HG02852 (cell line): ENCODE results near the gene PLEKHM3.
"Not testable (repeated sequence)": the region's sequence is repeated elsewhere in the genome, so short reads cannot be mapped to it uniquely, and the experiment has no call there.

Experiments
- ATAC-seq: cut with Tn5 transposase; IDR thresholded peaks from one replicate; pipeline ENCODE4 v1.9.1; 2021; ENCODE audit warnings: mild to moderate bottlenecking, moderate library complexity; ENCODE audit not compliant: unreplicated experiment

Gene PLEKHM3

GRCh38 chr2:207926989-207927300 lies 98.4 kb downstream of the PLEKHM3 start:
- ATAC-seq, result no peak

- no peak for ATAC-seq
Observed at GRCh38 chr2:207926133-207926988, 99.0 kb downstream of the PLEKHM3 start.

DNA sequence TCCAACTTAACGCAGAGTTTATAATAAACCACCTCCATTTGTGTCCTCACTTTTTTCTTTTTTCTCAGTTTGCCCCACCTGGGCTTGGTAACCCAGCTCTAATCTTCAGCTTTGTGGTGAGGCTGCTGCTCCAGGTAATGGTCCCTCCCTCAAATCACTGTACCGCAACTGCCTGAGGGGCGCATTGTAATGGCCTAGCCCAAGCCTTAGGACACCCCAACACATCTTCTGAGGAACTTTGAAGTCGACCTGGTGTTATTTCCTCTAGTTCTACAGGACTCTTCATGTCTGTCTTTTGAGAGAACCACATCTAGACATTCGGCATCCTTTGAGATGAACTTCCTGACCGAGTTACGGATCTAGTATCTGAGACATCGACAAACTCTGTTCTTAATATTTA lies 99.7 kb downstream of the PLEKHM3 start:
- no peak for ATAC-seq

DNA sequence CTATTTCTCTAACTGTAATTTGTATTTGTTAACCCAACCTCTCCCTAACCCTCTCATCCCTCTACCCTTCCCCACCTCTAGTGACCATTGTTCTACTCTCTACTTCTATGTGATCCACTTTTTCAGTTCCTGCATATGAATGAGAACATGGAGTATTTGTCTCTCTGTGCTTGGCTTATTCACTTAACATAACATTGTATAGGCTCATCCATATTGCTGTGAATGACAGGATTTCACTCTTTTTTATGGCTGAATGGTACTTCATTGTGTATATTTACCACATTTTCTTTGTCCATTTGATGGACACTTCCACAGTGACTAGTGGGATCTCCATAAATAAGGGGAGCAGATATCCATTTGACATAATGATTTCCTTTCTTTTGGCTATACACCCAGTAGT lies 103.7 kb downstream of the PLEKHM3 start:
- ATAC-seq, result no peak

GRCh38 chr2:207920721-207921120 lies 104.6 kb downstream of the PLEKHM3 start:
- ATAC-seq, result no peak

DNA sequence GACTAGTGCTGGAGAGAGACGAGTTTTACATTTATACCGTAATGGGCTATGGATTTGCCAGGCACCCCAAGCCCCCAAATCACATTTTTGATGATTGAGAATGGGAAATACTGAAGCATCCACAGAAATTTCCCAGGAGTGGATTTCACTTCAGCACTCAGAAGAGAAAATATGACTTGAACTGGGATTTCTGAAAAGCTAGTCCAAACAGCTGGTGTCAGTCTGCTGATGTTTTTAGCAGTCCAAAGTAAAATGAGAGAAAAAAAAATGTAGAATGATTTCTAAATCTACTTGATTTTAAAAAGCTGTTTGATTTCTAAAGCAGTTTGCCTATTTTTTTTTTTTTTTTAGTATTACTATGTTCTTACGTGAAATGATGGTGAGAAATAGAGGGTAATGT lies 105.0 kb downstream of the PLEKHM3 start:
- no peak for ATAC-seq

DNA sequence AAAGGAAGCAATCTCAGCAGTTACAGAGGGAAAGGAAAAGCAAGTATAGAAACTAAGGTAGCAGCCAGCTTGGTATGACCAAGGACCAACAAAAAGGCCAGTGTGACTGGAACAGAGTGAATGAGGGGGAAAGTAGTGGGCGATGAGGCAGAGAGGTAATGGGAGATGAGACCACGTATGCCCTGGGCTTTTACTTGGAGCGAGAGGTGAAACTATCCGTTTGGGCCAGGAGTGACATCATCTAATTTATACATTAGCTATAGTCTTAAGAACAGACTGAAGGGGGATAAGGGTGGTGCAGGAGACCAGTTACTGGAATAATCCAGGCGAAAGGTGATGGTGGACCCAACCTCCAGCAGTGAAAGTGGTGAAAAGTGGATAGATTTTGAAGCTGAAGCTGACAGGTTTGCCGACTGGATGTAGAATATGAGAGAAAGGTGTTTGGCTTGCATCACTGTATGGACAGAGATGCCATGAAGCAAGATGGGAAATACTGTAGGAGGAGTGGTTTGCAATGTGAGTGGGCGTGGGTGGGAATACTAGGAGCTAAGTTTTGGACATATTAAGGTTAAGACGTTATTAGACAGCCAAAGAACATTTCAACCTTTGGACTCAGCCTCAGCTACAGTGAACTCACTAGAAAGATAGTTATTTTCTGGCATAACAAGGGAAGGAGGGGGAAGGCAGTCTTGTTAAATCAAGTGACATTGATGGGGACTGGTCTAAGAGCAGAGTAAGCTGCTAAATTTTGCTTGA lies 106.0 kb downstream of the PLEKHM3 start:
- ATAC-seq, result no peak

DNA sequence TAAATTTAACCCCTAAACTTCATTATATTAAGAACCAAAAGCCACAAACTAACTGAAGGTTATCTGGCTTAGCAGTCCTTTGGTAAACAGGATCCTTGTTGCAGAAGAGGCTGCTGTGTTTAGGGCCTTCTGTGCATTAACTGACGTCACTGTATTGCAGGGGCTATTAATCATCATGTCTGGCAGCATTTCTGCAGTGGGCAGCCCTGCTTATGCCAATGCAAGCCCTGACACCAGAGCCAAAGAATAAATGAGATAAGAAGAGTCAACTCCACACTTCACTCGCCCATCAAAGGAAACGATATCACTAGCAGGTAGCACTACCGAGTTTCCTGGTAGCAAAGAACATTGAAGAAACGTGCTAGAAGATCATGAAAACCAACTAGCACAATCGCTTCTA lies 110.6 kb downstream of the PLEKHM3 start:
- ATAC-seq, result no peak

GRCh38 chr2:207913772-207914358 lies 111.5 kb downstream of the PLEKHM3 start:
- ATAC-seq, result no peak

- ATAC-seq, result no peak
Observed at GRCh38 chr2:207911856-207912255, 113.5 kb downstream of the PLEKHM3 start.

DNA sequence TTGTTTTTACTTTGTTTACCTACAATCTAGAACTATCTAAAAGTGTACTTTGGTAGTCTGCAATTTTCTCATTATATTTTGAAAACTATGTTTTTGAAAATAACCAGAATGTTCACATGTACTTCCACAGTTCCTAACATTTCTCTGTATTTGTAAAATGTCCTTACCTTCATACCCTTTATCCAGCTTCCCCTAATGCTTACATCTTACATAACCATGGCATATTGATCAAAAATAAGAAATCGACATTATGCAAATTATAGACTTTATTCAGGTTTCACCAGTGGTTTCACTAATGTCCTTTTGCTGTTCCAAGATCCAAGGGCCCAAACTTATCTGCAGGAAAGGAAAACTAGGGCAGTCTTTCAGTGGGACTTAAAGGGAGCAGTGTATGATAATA lies 114.1 kb downstream of the PLEKHM3 start:
- ATAC-seq, result no peak

- ATAC-seq, result not testable (repeated sequence)
Observed at GRCh38 chr2:207906495-207906894, 118.8 kb downstream of the PLEKHM3 start.

GRCh38 chr2:207905546-207905945 lies 119.8 kb downstream of the PLEKHM3 start:
- no peak for ATAC-seq

- no peak for ATAC-seq
Observed at GRCh38 chr2:207903236-207903635, 122.1 kb downstream of the PLEKHM3 start.

- no peak for ATAC-seq
Observed at GRCh38 chr2:207902821-207903220, 122.5 kb downstream of the PLEKHM3 start.

DNA sequence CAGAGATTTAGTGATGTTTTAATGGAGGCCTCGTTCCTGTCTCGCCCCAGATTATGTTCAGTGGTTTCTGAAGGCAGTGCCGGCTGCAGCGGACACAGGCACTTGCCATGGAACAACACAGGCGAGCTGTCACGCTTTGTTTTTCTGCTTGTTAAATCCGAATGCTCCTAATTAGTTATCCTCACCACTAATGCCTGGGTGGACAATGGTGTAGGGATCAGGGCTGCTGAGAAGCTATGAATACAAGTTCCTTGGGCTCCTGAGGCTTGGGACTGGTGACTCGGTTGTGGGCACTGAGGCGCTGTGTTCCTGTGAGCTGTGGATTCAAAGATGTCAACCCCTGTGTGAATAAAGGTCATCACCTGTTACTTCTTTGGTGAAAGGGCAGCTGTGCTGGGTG lies 123.5 kb downstream of the PLEKHM3 start:
- no peak for ATAC-seq

- ATAC-seq, result no peak
Observed at GRCh38 chr2:207901401-207901800, 123.9 kb downstream of the PLEKHM3 start.

DNA sequence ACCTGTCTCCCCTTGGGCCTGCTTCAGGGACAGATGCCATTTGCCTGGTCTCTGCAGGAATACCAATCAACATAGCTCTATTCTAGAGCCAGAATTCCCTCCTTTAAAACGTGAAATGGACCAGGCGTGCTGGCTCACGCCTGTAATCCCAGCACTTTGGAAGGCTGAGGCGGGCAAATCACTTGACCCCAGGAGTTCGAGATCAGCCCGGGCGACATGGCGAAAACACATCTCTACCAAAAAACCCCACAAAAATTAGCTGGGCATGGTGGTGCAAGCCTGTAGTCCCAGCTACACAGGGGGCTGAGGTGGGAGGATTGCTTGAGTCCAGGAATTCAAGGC lies 127.0 kb downstream of the PLEKHM3 start:
- no peak for ATAC-seq

DNA sequence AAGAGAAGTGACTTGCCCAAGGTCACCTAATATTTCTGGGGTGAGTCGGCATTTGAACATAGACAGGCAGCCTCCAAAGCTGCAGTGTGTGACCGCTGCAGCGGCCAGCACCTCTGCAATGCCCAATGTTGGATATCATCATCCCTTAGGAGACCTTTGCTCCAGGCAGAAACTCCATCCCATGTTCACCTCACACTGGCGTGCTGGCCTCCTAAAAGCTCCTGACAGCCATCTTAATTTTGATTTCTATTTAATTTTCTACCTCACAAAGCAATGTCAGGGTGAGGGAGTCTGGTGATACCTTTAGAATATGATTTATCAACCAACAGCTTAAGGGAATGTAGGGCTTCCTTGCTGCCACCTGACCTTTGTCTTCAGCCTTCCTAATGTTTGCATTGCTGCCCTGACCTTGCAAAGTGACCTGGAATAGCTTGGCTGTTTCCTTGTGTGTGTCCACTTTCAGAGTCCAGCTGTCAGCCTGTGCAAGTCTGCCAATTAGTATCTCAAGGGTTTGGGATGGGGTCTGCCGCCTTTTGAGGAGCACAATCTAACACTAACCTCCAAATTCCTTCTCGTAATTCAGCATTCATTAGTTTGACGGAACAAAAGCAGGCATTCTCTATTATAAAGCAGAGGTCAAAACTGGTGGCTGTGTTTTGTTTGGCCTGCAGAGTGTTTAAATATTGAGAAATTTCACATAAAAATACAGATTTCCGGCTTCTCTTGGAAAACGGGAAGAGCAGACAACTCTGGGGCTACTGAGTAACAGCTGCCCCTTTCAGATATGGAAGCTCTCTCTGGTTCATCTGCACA lies 127.6 kb downstream of the PLEKHM3 start:
- ATAC-seq, result no peak

GRCh38 chr2:207896525-207897285 lies 128.6 kb downstream of the PLEKHM3 start:
- no peak for ATAC-seq
